ENCODE data around the gene CHMP2A. TPM values are rescaled to one million over a fixed set of nuclear protein-coding genes. Genes with fewer than 3 reads are reported as not detected.
A peak's percentile ranks its signal among the peaks of the same experiment; 100 is the strongest.

The CHMP2A gene
- total and polyA plus RNA-seq, 4 donors = 47.4 to 143 (median 125) TPM

GRCh38 chr19:58560921-58561320 lies 6.0 kb upstream of the CHMP2A start:
- no peak for DNase-seq (ENCODE audit: low read depth in 4 of 6, low spot score in 6 of 6)
- H3K4me1 ChIP-seq (ENCODE audit: control insufficient read depth, insufficient read depth, low read length) = peaks cover 69% of the 10 kb centered on the region
- peaks cover 4% of the 10 kb centered on the region for H3K27me3 ChIP-seq (ENCODE audit: control insufficient read depth, insufficient read depth, low read length)
- H3K4me3 ChIP-seq (ENCODE audit: low read depth, low read length) = no peak overlapping the region
- H3K27ac ChIP-seq (ENCODE audit: low read depth, low read length) = no peak overlapping the region
- H3K9me3 ChIP-seq (ENCODE audit: control insufficient read depth, insufficient read depth, low read length) = no peaks in the 10 kb centered on the region
- peaks cover 18% of the 10 kb centered on the region for H3K36me3 ChIP-seq (ENCODE audit: control insufficient read depth, insufficient read depth, low read length)

- Histone ChIP-seq H3K4me3 (ENCODE audit: low read depth, low read length) (peak overlapping the region; percentile 97), H3K27me3 (ENCODE audit: control insufficient read depth, insufficient read depth, low read length) (peaks cover 4% of the 10 kb centered on the region), H3K27ac (ENCODE audit: low read depth, low read length) (peak overlapping the region; percentile 100), H3K4me1 (ENCODE audit: control insufficient read depth, insufficient read depth, low read length) (peaks cover 75% of the 10 kb centered on the region), H3K36me3 (ENCODE audit: control insufficient read depth, insufficient read depth, low read length) (peaks cover 23% of the 10 kb centered on the region), H3K9me3 (ENCODE audit: control insufficient read depth, insufficient read depth, low read length) (no peaks in the 10 kb centered on the region)
- DNase-seq (ENCODE audit: low read depth in 4 of 6, low spot score in 6 of 6) = no peak
- 80% methylated on average over 5 of the region's 8 CpGs for WGBS (ENCODE audit: insufficient coverage)
Measured at GRCh38 chr19:58560007-58560887, 5.3 kb upstream of the CHMP2A start.

GRCh38 chr19:58559275-58560006 lies 4.5 kb upstream of the CHMP2A start:
- no peaks in the 10 kb centered on the region for H3K9me3 ChIP-seq (ENCODE audit: control insufficient read depth, insufficient read depth, low read length)
- peaks cover 82% of the 10 kb centered on the region for H3K4me1 ChIP-seq (ENCODE audit: control insufficient read depth, insufficient read depth, low read length)
- peak in 3 of 6 donors; percentile 90 to 97 (median 96) for DNase-seq (ENCODE audit: low read depth in 4 of 6, low spot score in 6 of 6)
- peaks cover 23% of the 10 kb centered on the region for H3K36me3 ChIP-seq (ENCODE audit: control insufficient read depth, insufficient read depth, low read length)
- H3K4me3 ChIP-seq (ENCODE audit: low read depth, low read length) = peak overlapping the region; percentile 97
- H3K27me3 ChIP-seq (ENCODE audit: control insufficient read depth, insufficient read depth, low read length) = peaks cover 4% of the 10 kb centered on the region
- H3K27ac ChIP-seq (ENCODE audit: low read depth, low read length) = peak overlapping the region; percentile 100
- WGBS (ENCODE audit: insufficient coverage) = under 1% methylated on average over 33 of the region's 33 CpGs

GRCh38 chr19:58558623-58559274 lies 3.8 kb upstream of the CHMP2A start:
- Histone ChIP-seq H3K27ac (ENCODE audit: low read depth, low read length) (peak overlapping the region; percentile 100), H3K4me3 (ENCODE audit: low read depth, low read length) (peak overlapping the region; percentile 97), H3K27me3 (ENCODE audit: control insufficient read depth, insufficient read depth, low read length) (peaks cover 4% of the 10 kb centered on the region), H3K4me1 (ENCODE audit: control insufficient read depth, insufficient read depth, low read length) (peaks cover 87% of the 10 kb centered on the region), H3K36me3 (ENCODE audit: control insufficient read depth, insufficient read depth, low read length) (peaks cover 26% of the 10 kb centered on the region), H3K9me3 (ENCODE audit: control insufficient read depth, insufficient read depth, low read length) (no peaks in the 10 kb centered on the region)
- whole genome bisulfite sequencing (ENCODE audit: insufficient coverage) = 0% methylated on average over 76 of the region's 76 CpGs
- peak; percentile 95 to 100 (median 98) for DNase-seq (ENCODE audit: low read depth in 4 of 6, low spot score in 6 of 6)

- peaks cover 4% of the 10 kb centered on the region for H3K27me3 ChIP-seq (ENCODE audit: control insufficient read depth, insufficient read depth, low read length)
- peaks cover 30% of the 10 kb centered on the region for H3K36me3 ChIP-seq (ENCODE audit: control insufficient read depth, insufficient read depth, low read length)
- DNase-seq (ENCODE audit: low read depth in 4 of 6, low spot score in 6 of 6) = peak in 2 of 6 donors; percentile 22 to 51
- no peaks in the 10 kb centered on the region for H3K9me3 ChIP-seq (ENCODE audit: control insufficient read depth, insufficient read depth, low read length)
- peak within 1 kb of the TSS; percentile 97 for H3K4me3 ChIP-seq (ENCODE audit: low read depth, low read length)
- H3K27ac ChIP-seq (ENCODE audit: low read depth, low read length) = peak within 1 kb of the TSS; percentile 100
- peaks cover 85% of the 10 kb centered on the region for H3K4me1 ChIP-seq (ENCODE audit: control insufficient read depth, insufficient read depth, low read length)
- WGBS (ENCODE audit: insufficient coverage) = under 1% methylated on average over 62 of the region's 62 CpGs
Measured at GRCh38 chr19:58558066-58558622, 3.2 kb upstream of the CHMP2A start, which contains the start of gene UBE2M. Gene UBE2M, minus strand, starts transcription at chr19:58558611. Its CDS starts 230 bp downstream, at chr19:58558381.

GRCh38 chr19:58557221-58558065 lies 2.5 kb upstream of the CHMP2A start:
- 34% methylated on average over 12 of the region's 12 CpGs for WGBS (ENCODE audit: insufficient coverage)
- Histone ChIP-seq H3K4me1 (ENCODE audit: control insufficient read depth, insufficient read depth, low read length) (peaks cover 81% of the 10 kb centered on the region), H3K36me3 (ENCODE audit: control insufficient read depth, insufficient read depth, low read length) (peaks cover 36% of the 10 kb centered on the region), H3K27me3 (ENCODE audit: control insufficient read depth, insufficient read depth, low read length) (peaks cover 4% of the 10 kb centered on the region), H3K4me3 (ENCODE audit: low read depth, low read length) (peak overlapping the region; percentile 97), H3K9me3 (ENCODE audit: control insufficient read depth, insufficient read depth, low read length) (no peaks in the 10 kb centered on the region), H3K27ac (ENCODE audit: low read depth, low read length) (peak overlapping the region; percentile 82)
- no peak for DNase-seq (ENCODE audit: low read depth in 4 of 6, low spot score in 6 of 6)

GRCh38 chr19:58556622-58557220 lies 1.8 kb upstream of the CHMP2A start:
- Histone ChIP-seq H3K4me1 (ENCODE audit: control insufficient read depth, insufficient read depth, low read length) (peaks cover 74% of the 10 kb centered on the region), H3K27ac (ENCODE audit: low read depth, low read length) (no peak overlapping the region), H3K4me3 (ENCODE audit: low read depth, low read length) (no peak overlapping the region), H3K27me3 (ENCODE audit: control insufficient read depth, insufficient read depth, low read length) (no peaks in the 10 kb centered on the region), H3K36me3 (ENCODE audit: control insufficient read depth, insufficient read depth, low read length) (peaks cover 41% of the 10 kb centered on the region), H3K9me3 (ENCODE audit: control insufficient read depth, insufficient read depth, low read length) (no peaks in the 10 kb centered on the region)
- 68% methylated on average over 7 of the region's 10 CpGs for WGBS (ENCODE audit: insufficient coverage)
- DNase-seq (ENCODE audit: low read depth in 4 of 6, low spot score in 6 of 6) = no peak

- no peak for DNase-seq (ENCODE audit: low read depth in 4 of 6, low spot score in 6 of 6)
- H3K36me3 ChIP-seq (ENCODE audit: control insufficient read depth, insufficient read depth, low read length) = peaks cover 47% of the 10 kb centered on the region
- WGBS (ENCODE audit: insufficient coverage) = 92% methylated on average over 5 of the region's 16 CpGs
- H3K27ac ChIP-seq (ENCODE audit: low read depth, low read length) = peak overlapping the region; percentile 97
- peaks cover 67% of the 10 kb centered on the region for H3K4me1 ChIP-seq (ENCODE audit: control insufficient read depth, insufficient read depth, low read length)
- no peaks in the 10 kb centered on the region for H3K27me3 ChIP-seq (ENCODE audit: control insufficient read depth, insufficient read depth, low read length)
- no peak overlapping the region for H3K4me3 ChIP-seq (ENCODE audit: low read depth, low read length)
- no peaks in the 10 kb centered on the region for H3K9me3 ChIP-seq (ENCODE audit: control insufficient read depth, insufficient read depth, low read length)
Measured at GRCh38 chr19:58555920-58556621, 1.2 kb upstream of the CHMP2A start.

Data from spinal cord (tissue), 10 donors.